Osteocyte (in vitro differentiated cells): ENCODE results near the gene FXR1. TPM values are rescaled to one million over a fixed set of nuclear protein-coding genes. Genes with fewer than 3 reads are reported as not detected.

ENCODE experiments used
- DNase-seq: peaks from one replicate; pipeline ENCODE4 v3.0.0; 2021; ENCODE audit warnings: mixed read lengths; ENCODE audit not compliant: unreplicated experiment; ENCODE audit errors: extremely low spot score
- H3K27ac Mint-ChIP-seq: one replicate; pipeline ENCODE4 v1.8.0; 2021; ENCODE audit warnings: mild to moderate bottlenecking, mixed read lengths; ENCODE audit not compliant: unreplicated experiment
- H3K27me3 Mint-ChIP-seq: one replicate; pipeline ENCODE4 v1.8.0; 2021; ENCODE audit warnings: mixed read lengths; ENCODE audit not compliant: unreplicated experiment
- H3K36me3 Mint-ChIP-seq: one replicate; pipeline ENCODE4 v1.8.0; 2021; ENCODE audit warnings: mixed read lengths; ENCODE audit not compliant: unreplicated experiment
- H3K4me1 Mint-ChIP-seq: one replicate; pipeline ENCODE4 v1.8.0; 2021; ENCODE audit warnings: mixed read lengths; ENCODE audit not compliant: unreplicated experiment
- H3K4me3 Mint-ChIP-seq: one replicate; pipeline ENCODE4 v1.8.0; 2021; ENCODE audit warnings: mild to moderate bottlenecking, moderate library complexity, mixed read lengths; ENCODE audit not compliant: unreplicated experiment
- H3K9me3 Mint-ChIP-seq: one replicate; pipeline ENCODE4 v1.8.0; 2021; ENCODE audit warnings: mixed read lengths; ENCODE audit not compliant: unreplicated experiment
- total RNA-seq: library from RNA; stranded (reverse); gene quantifications from 2 replicates; pipeline ENCODE4 v1.2.1, GENCODE V29; 2021
- TF ChIP-seq, protein P1 (sequence below): fragments of 200-600 bp; sonication (generic); IDR thresholded peaks from 2 replicates; pipeline ENCODE4 v1.5.0; 2021; ENCODE audit warnings: antibody characterized with exemption, mild to moderate bottlenecking, moderate library complexity

The FXR1 gene
- total RNA-seq, 1 donor from 2014 or later, result 158 TPM

DNA sequence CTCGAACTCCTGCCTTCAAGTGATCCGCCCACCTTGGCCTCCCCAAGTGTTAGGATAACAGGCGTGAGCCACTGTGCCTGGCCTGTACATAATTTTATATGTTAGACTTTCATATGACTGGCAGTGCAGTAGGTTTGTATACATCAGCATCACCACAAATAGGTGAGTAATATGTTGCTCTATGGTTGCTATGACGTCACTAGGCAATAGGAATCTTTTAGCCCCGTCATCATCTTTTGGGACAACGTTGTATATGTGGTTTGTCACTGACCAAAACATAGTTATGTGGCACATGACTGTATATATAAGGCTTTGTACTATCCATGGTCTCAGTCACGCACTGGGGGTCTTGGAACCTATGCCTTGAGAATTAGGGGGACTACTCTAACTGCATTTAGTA lies 94.1 kb downstream of the FXR1 start:
- H3K9me3 Mint-ChIP-seq, result peaks cover 4% of the 10 kb centered on the region
- H3K4me1 Mint-ChIP-seq, result no peaks in the 10 kb centered on the region
- no peak for DNase-seq
- no peaks in the 10 kb centered on the region for H3K36me3 Mint-ChIP-seq
- no peaks in the 10 kb centered on the region for H3K27me3 Mint-ChIP-seq
- no peak overlapping the region for H3K27ac Mint-ChIP-seq
- H3K4me3 Mint-ChIP-seq, result no peak overlapping the region
- TF ChIP-seq, protein P1, sequence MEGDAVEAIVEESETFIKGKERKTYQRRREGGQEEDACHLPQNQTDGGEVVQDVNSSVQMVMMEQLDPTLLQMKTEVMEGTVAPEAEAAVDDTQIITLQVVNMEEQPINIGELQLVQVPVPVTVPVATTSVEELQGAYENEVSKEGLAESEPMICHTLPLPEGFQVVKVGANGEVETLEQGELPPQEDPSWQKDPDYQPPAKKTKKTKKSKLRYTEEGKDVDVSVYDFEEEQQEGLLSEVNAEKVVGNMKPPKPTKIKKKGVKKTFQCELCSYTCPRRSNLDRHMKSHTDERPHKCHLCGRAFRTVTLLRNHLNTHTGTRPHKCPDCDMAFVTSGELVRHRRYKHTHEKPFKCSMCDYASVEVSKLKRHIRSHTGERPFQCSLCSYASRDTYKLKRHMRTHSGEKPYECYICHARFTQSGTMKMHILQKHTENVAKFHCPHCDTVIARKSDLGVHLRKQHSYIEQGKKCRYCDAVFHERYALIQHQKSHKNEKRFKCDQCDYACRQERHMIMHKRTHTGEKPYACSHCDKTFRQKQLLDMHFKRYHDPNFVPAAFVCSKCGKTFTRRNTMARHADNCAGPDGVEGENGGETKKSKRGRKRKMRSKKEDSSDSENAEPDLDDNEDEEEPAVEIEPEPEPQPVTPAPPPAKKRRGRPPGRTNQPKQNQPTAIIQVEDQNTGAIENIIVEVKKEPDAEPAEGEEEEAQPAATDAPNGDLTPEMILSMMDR, result no peak

DNA sequence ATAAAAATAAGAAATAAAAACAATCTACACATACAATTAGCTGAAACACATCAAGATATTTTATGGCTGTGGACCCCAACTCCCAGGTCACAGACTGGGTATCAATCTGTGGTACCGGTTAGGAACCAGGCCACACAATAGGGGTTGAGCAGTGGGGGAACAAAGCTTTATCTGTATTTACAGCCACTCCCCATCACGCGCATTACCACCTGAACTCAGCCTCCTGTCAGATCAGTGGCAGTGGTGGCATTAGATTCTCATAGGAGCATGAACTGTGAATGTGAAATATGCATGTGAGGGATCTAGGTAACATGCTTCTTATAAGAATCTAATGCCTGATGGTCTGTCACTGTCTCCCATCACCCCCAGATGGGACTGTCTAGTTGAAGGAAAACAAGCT lies 94.8 kb downstream of the FXR1 start:
- Mint-ChIP-seq H3K9me3 (no peaks in the 10 kb centered on the region), H3K36me3 (no peaks in the 10 kb centered on the region), H3K4me3 (no peak overlapping the region), H3K27ac (no peak overlapping the region), H3K27me3 (no peaks in the 10 kb centered on the region), H3K4me1 (no peaks in the 10 kb centered on the region)
- TF ChIP-seq, protein P1, result no peak
- DNase-seq, result no peak

DNA sequence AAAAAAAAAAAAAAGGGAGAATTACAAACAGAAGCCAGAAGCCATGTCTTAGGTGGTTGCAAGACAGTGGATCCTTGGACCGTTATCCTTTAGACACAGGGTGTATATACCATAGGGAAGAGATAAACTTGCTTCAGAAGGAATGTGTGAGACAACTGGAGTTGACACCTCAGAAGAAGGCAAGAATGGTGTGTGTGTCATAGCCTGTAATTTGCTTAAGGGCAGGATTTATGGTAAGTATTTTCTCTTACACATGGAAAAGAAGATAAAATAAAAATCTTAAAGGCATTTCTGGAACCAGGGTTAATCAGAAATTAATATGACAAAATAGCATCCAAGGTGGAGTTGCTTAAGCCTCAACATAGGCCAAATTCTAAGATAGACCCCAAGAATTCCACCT lies 96.3 kb downstream of the FXR1 start:
- no peak for DNase-seq
- H3K27ac Mint-ChIP-seq, result no peak overlapping the region
- no peaks in the 10 kb centered on the region for H3K36me3 Mint-ChIP-seq
- peaks cover 4% of the 10 kb centered on the region for H3K9me3 Mint-ChIP-seq
- TF ChIP-seq, protein P1, result no peak
- no peaks in the 10 kb centered on the region for H3K27me3 Mint-ChIP-seq
- H3K4me3 Mint-ChIP-seq, result no peak overlapping the region
- no peaks in the 10 kb centered on the region for H3K4me1 Mint-ChIP-seq

DNA sequence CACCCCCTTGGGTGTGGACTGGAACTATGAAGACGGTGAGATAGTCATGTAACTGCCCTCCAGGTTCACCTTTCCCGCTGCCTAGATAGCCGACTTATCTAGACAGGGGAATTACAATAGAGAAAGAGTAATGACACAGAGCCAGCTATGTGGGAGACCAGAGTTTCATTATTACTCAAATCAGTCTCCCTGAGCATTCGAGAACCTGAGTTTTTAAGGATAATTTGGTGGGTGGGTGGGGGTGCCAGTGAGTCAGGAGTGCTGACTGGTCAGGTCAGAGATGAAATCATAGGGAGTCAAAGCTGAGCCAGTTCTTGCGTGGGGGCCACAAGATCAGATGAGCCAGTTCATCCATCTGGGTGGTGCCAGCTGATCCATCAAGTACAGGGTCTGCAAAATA lies 96.8 kb downstream of the FXR1 start:
- H3K9me3 Mint-ChIP-seq, result peaks cover 4% of the 10 kb centered on the region
- DNase-seq, result no peak
- no peaks in the 10 kb centered on the region for H3K36me3 Mint-ChIP-seq
- TF ChIP-seq, protein P1, result no peak
- H3K4me3 Mint-ChIP-seq, result no peak overlapping the region
- H3K27me3 Mint-ChIP-seq, result no peaks in the 10 kb centered on the region
- no peaks in the 10 kb centered on the region for H3K4me1 Mint-ChIP-seq
- H3K27ac Mint-ChIP-seq, result no peak overlapping the region

DNA sequence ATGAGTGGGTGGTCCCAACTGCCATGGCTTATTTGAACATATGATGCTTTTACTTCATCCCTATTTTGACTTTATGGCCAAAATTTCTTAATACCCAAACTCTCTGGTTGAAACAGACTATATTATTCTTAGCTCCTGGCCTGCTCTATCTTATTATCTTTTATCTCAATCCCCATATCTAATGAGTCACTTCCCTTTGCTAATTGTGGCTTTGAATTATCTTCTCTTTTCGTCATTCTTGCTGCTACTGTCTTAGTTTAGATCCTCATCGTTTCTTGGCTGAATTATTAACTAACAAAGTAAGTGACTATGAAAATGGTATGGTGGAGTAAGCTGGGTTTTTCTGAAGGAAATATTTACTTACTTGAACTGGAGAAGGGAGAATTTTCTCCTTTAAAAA lies 105.2 kb downstream of the FXR1 start:
- peaks cover 10% of the 10 kb centered on the region for H3K9me3 Mint-ChIP-seq
- no peak overlapping the region for H3K4me3 Mint-ChIP-seq
- no peak overlapping the region for H3K27ac Mint-ChIP-seq
- H3K27me3 Mint-ChIP-seq, result no peaks in the 10 kb centered on the region
- no peaks in the 10 kb centered on the region for H3K4me1 Mint-ChIP-seq
- TF ChIP-seq, protein P1, result no peak
- no peaks in the 10 kb centered on the region for H3K36me3 Mint-ChIP-seq
- DNase-seq, result no peak
